ENCODE measurements around the gene CCDC106.

CCDC106 gene

GRCh38 chr19:55647732-55648584 lies at the start of gene CCDC106:
Gene CCDC106 (plus strand): TSS chr19:55648212. CDS start chr19:55649047, 835 bp downstream.
- DNase-seq (ENCODE audit: low spot score) = peak; percentile 59

DNA sequence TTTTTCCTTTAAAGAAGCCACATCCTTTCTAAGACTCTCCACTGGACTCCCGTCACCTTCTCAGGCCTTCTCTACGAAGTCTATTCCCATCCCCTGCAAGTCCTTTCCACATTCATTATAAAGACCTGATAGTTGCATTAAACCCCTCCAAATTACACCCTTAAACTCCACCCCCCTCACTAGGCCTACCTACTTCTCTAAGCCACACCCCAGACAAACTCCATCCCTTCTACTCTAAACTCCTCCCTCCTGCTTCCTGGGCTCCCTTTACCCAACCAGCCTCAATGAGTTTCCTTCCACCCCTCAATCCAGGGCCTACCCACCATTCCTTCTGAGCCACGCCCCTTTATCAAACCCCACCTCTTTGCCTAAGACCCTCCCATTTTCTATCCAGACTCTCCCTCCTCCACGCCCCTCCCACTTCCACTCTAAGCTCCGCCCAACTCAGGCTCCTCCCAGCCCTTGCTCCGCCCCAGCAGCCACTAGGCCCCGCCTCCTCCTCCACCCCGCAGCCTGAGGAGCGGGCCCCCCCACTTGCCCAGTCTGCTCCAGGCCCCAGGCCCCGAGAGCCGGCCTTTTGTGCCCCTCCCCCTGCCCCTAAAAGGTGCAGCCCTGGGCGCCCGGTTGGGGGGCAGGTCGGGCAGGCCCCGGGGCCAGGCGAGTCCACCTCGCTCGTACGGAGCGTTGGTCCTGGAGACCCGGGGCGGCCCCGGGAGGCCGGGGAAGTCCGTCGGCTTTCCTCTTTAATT lies 49.1 kb upstream of the CCDC106 start:
- DNase-seq (ENCODE audit: low spot score) = peak; percentile 94

- DNase-seq (ENCODE audit: low spot score) = peak; percentile 100
Observed at GRCh38 chr19:55599468-55599841, 48.6 kb upstream of the CCDC106 start, which contains the start of gene FIZ1. Gene FIZ1 (minus strand): TSS chr19:55599517. CDS start chr19:55597865, 1,652 bp downstream.

- DNase-seq (ENCODE audit: low spot score) = peak; percentile 91
Observed at GRCh38 chr19:55599842-55600661, 48.0 kb upstream of the CCDC106 start, which contains the start of gene ZNF524. Gene ZNF524 (plus strand): TSS chr19:55600288. CDS start chr19:55602113, 1,825 bp downstream.

DNA sequence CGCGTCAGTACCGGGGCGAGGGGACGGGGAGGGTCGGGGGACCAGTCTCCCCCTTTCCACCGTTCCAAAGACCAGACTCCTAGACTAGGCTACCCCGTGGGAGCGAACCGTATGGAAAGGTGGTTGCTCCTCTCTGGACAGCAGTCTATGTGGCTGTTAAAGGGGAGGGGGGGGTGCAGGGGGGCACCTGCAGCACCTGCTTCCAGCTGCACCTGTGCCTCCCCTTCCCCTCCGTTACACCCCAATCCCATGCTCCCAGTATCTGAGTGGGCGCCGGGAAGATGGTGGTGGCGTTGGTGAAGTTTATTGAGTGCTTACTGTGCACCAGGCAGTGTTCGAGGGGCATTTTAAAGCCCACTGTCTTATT lies 47.4 kb upstream of the CCDC106 start:
- no peak for DNase-seq (ENCODE audit: low spot score)

DNA sequence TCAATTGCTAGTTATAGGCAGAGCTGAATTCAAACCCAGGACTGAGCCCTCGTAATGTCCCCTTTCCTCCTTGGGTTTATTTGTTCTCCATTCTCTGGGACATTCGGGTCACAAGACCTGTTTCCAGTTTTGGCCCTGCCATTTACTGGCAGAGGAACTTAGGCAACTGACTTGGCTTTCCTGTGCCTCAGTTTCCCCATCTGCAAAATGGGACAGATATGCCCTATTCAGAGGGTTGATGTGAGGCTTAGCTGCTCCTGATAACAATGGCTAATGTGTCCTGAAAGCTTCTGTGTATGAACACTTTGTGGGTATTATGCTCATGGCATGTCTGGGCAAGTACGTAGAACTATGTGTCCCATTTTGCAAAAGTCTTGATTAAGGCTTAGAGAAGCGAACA lies 46.9 kb upstream of the CCDC106 start:
- no peak for DNase-seq (ENCODE audit: low spot score)

GRCh38 chr19:55602104-55603001 lies 45.7 kb upstream of the CCDC106 start:
- DNase-seq (ENCODE audit: low spot score) = no peak

DNA sequence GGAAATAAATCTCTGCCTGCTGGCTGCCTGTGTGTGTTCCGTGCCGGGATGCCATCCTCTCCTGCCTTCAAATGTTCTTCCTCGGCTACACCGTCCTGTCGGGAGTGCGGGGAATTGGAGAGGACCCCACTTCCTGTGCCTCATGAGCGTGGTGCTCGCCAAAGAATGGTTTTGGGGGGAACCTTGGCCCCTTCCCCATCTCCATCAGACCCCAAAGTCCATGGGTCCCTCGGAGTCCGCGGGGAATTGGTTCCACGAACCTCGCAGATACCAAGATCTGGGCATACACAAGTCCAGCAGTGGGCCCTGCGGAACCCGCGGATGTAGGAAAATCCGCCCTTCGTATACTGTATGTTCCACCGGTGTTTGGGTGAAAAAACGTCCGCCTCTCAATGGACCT lies 44.9 kb upstream of the CCDC106 start:
- DNase-seq (ENCODE audit: low spot score) = no peak

DNA sequence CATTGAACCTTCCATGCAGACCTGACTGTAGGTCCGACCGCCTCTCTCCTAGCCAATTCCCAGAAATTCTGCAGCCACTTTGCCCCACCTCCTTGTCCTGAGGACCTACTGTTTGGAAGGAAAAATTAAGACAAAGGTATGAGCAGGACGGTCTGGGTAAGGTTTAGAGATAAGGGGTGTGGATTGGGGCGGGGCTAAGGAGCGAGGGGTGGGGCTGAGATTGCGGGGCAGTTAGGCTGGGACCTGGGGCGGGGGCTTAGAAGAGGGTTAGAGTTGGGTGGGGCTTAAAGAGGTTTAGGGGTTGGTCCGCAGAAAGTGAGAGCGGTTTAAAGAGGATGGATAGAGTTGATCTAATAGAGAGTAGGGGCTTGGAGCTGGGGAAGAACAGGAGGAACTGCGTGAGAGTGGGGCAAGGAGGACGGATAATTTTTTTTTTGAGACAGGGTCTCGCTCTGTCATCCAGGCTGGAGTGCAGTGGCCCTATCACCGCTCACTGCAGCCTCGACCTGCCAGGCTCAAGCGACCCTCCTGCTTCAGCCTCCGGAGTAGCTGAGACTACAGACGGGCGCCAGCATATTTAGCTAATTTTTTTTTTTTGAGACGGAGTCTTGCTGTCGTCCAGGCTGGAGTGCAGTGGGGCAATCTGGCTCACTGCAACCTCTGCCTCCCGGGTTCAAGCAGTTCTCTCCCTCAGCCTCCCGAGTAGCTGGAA lies 44.3 kb upstream of the CCDC106 start:
- DNase-seq (ENCODE audit: low spot score) = no peak

GRCh38 chr19:55605207-55605636 lies 42.8 kb upstream of the CCDC106 start:
- peak; percentile 92 for DNase-seq (ENCODE audit: low spot score)

DNA sequence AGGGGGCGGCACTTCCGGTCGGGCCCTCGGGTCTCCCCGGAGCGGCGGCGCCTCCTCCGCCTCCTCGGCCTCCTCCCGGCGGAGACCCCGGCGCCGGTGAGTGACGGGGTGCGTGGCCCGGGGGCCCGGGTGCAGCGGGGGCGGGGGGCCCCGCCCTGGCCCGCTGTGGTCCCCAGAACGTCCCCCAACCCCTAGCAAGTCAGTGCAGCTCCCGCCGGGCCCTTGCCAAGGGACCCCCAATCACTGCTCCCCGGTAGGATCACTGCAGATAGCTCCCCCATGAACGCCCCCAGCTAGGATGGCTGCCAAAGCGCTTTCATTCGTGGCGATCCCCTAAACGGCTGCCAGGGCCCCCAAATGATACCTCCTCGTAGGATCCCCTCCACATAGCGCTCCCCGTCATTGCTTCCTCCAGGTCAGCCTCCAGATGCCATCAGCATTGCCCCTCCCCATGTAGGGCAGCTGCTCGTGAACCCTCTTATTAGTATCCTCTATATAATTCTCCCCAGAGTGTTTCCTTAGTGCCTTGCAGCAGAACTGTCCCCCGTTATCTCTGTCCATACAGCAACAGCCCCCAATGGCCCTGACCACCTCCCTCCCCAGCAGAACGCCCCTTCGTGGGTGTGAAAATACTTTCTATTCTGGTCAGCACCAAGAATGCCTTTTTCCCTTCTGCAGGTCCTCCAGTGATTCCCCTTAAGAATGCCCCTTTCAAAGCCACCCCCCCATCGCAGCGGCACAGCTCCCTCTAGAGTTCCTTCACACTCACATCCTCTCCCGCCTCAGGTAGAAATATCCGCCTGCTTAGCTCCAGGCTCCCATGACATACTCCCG lies 42.2 kb upstream of the CCDC106 start, which contains the start of gene ZNF865:
ZNF865 (plus strand) TSS at position 11 of the 834 bp plus-strand sequence. CDS start 7,972 bp downstream, outside the sequence.
- DNase-seq (ENCODE audit: low spot score) = peak; percentile 62

GRCh38 chr19:55606471-55606787 lies 41.6 kb upstream of the CCDC106 start:
- no peak for DNase-seq (ENCODE audit: low spot score)

- no peak for DNase-seq (ENCODE audit: low spot score)
Observed at GRCh38 chr19:55606817-55607216, 41.2 kb upstream of the CCDC106 start.

DNA sequence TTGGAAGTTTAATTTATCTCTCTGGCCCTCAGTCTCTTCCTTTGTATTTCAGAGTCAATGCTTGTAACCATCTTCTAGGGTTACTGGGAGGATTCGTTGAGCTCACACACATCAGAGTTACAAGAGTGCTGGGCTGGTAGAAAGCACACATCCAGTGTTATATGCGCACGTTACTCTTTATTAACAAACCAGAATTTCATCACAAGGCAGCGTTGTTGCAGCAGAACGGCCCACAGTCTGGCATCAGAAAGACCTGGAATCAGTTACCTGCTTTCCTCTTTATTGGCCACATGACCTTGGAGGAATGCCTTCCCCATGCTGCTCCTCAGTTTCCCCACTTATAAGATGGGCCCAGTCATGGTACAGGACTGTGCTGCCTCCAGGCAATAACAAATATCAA lies 38.7 kb upstream of the CCDC106 start:
- DNase-seq (ENCODE audit: low spot score) = no peak

DNA sequence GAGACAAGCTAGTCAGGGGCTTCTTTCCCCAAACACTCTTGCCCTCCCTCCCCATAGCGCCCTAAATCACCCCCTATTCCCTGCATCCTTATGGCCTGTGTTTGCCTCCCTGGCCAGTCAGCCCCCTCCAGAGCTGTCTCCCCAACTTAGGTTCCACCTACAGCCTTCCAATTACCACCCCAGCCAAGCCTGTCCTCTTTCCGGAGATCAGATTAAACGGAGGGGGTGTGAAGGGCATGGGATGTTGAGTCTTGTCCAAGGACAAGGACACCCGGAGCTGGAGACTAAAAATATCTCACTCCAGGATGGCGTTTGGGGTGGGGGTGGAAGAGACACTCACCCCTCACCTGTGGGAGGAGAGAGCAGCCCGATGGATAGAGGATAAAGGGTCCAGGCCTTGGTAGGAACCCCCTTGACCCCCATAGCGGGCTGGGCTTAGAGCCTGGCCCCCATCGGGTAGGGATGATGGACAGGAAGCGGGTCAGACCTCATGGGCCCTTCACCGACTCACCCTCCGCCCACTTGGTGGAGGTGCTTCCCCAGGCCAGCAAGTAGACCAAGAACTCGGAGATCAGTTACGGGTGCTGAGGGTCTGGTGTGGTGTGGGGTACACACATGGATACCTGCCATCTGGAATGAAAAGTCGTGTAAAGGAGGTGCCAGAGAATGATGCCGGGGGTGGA lies 36.6 kb upstream of the CCDC106 start:
- DNase-seq (ENCODE audit: low spot score) = no peak

GRCh38 chr19:55611983-55612645 lies 35.9 kb upstream of the CCDC106 start:
- DNase-seq (ENCODE audit: low spot score) = no peak

DNA sequence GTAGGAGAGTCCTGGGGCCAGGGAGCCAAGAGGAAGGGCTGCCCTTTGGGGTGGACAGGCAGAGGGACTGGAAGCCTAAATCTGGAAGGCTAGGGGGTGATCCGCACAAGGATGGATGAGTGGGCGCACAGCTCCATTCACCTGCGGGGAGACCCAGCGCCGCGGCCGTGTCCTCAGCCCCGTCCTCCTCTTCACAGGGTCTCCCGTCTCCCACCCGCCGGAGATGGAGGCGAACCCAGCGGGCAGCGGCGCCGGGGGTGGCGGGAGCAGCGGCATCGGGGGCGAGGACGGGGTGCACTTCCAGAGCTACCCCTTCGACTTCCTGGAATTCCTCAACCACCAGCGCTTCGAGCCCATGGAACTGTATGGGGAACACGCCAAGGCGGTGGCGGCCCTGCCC lies 34.6 kb upstream of the CCDC106 start:
- DNase-seq (ENCODE audit: low spot score) = no peak
